NCI-H187 (cell line): ENCODE results near the gene ACTL6A.
"Not testable (repeated sequence)": the region's sequence is repeated elsewhere in the genome, so short reads cannot be mapped to it uniquely, and the experiment has no call there.

Source experiments
- DNase-seq, 2 experiments: peaks; one replicate each; lab custom pipeline; 2025; lab: John Stamatoyannopoulos, UW

Gene ACTL6A

GRCh38 chr3:179562591-179563270 lies at the start of gene ACTL6A:
Gene ACTL6A, plus strand, starts transcription at chr3:179562926. Its CDS starts 167 bp downstream, at chr3:179563093.
- DNase-seq, result peak; percentile 94 to 98

GRCh38 chr3:179513862-179514261 lies 48.9 kb upstream of the ACTL6A start:
- DNase-seq, result no peak

- DNase-seq, result not testable (repeated sequence)
Observed at GRCh38 chr3:179516461-179517251, 46.1 kb upstream of the ACTL6A start.

GRCh38 chr3:179526482-179526881 lies 36.2 kb upstream of the ACTL6A start:
- DNase-seq, result no peak

GRCh38 chr3:179526989-179527391 lies 35.7 kb upstream of the ACTL6A start:
- no peak for DNase-seq

- no peak for DNase-seq
Observed at GRCh38 chr3:179528772-179529171, 34.0 kb upstream of the ACTL6A start.

- DNase-seq, result no peak
Observed at GRCh38 chr3:179531576-179531975, 31.1 kb upstream of the ACTL6A start.

- DNase-seq, result no peak
Observed at GRCh38 chr3:179533274-179533673, 29.5 kb upstream of the ACTL6A start.

GRCh38 chr3:179536256-179536655 lies 26.5 kb upstream of the ACTL6A start:
- no peak for DNase-seq

GRCh38 chr3:179541094-179541493 lies 21.6 kb upstream of the ACTL6A start:
- no peak for DNase-seq

- DNase-seq, result no peak
Observed at GRCh38 chr3:179541596-179541995, 21.1 kb upstream of the ACTL6A start.

GRCh38 chr3:179542375-179542774 lies 20.4 kb upstream of the ACTL6A start:
- no peak for DNase-seq

- DNase-seq, result no peak
Observed at GRCh38 chr3:179544981-179545645, 17.6 kb upstream of the ACTL6A start.

GRCh38 chr3:179546814-179547241 lies 15.9 kb upstream of the ACTL6A start:
- DNase-seq, result no peak

GRCh38 chr3:179551349-179552105 lies 11.2 kb upstream of the ACTL6A start:
- no peak for DNase-seq

GRCh38 chr3:179558742-179559364 lies 3.9 kb upstream of the ACTL6A start:
- DNase-seq, result peak in 1 of 2 experiments; percentile 17

GRCh38 chr3:179560791-179561190 lies 1.9 kb upstream of the ACTL6A start:
- no peak for DNase-seq

- peak; percentile 7 to 13 for DNase-seq
Observed at GRCh38 chr3:179563271-179563783, 601 bp downstream of the ACTL6A start.

GRCh38 chr3:179565496-179565895 lies 2.8 kb downstream of the ACTL6A start:
- no peak for DNase-seq

GRCh38 chr3:179580992-179581391 lies 18.3 kb downstream of the ACTL6A start:
- no peak for DNase-seq

GRCh38 chr3:179589143-179589542 lies 26.4 kb downstream of the ACTL6A start:
- no peak for DNase-seq
